Activated T-cell treated with anti-CD3 and anti-CD28 coated beads, Interleukin-2, amount 50 U/mL, for 4 hours (primary cell): ENCODE measurements around the gene KCNA4. TPM values are rescaled to one million over a fixed set of nuclear protein-coding genes. Genes with fewer than 3 reads are reported as not detected.
A peak's percentile ranks its signal among the peaks of the same experiment; 100 is the strongest.
"Not testable (repeated sequence)": the region's sequence is repeated elsewhere in the genome, so short reads cannot be mapped to it uniquely, and the experiment has no call there.

Experiments
- ATAC-seq, 2 donors: fragments of 200-7000 bp; cut with Tn5 transposase; one replicate each; pipeline ENCODE4 v1.10.0; 2021
- DNase-seq: peaks from one replicate; pipeline ENCODE4 v3.0.0-alpha.2; 2020
- H3K27me3 Mint-ChIP-seq: one replicate; pipeline ENCODE4 v1.8.0; 2021; ENCODE audit warnings: low read depth, mixed read lengths
- H3K36me3 Mint-ChIP-seq: one replicate; pipeline ENCODE4 v1.8.0; 2022; ENCODE audit warnings: mixed read lengths; ENCODE audit not compliant: insufficient read depth
- H3K4me1 Mint-ChIP-seq: one replicate; pipeline ENCODE4 v1.8.0; 2021; ENCODE audit warnings: low read depth, mixed read lengths
- H3K4me3 Mint-ChIP-seq: one replicate; pipeline ENCODE4 v1.8.0; 2021; ENCODE audit warnings: mild to moderate bottlenecking, moderate library complexity, mixed read lengths
- H3K9me3 Mint-ChIP-seq: one replicate; pipeline ENCODE4 v1.8.0; 2021; ENCODE audit warnings: mixed read lengths
- total RNA-seq, 3 donors: library from RNA; stranded (reverse); gene quantifications; one replicate each; pipeline ENCODE4 v1.2.1, GENCODE V29; 2021

KCNA4 gene
- total RNA-seq: not detected

- Mint-ChIP-seq H3K4me3 (no peak within 1 kb of the TSS), H3K4me1 (no peaks in the 10 kb centered on the region), H3K9me3 (no peaks in the 10 kb centered on the region), H3K27me3 (peaks cover 23% of the 10 kb centered on the region), H3K36me3 (no peaks in the 10 kb centered on the region)
- ATAC-seq (peak in 1 of 2 donors; percentile 58), DNase-seq (no peak)
Measured at GRCh38 chr11:30016588-30017363, at the start of gene KCNA4. Gene KCNA4 (minus strand): TSS chr11:30017030. CDS start chr11:30012678, 4,352 bp downstream.

GRCh38 chr11:30062103-30062502 is 45.3 kb upstream of the KCNA4 start:
- H3K4me1 Mint-ChIP-seq: no peaks in the 10 kb centered on the region
- no peak overlapping the region for H3K4me3 Mint-ChIP-seq
- DNase-seq (no peak), ATAC-seq (no peak)
- peaks cover 17% of the 10 kb centered on the region for H3K9me3 Mint-ChIP-seq
- no peaks in the 10 kb centered on the region for H3K36me3 Mint-ChIP-seq
- no peaks in the 10 kb centered on the region for H3K27me3 Mint-ChIP-seq

GRCh38 chr11:30059172-30059815 is 42.5 kb upstream of the KCNA4 start:
- no peak for ATAC-seq
- no peak overlapping the region for H3K4me3 Mint-ChIP-seq
- no peaks in the 10 kb centered on the region for H3K4me1 Mint-ChIP-seq
- no peak for DNase-seq
- H3K27me3 Mint-ChIP-seq: no peaks in the 10 kb centered on the region
- H3K36me3 Mint-ChIP-seq: no peaks in the 10 kb centered on the region
- H3K9me3 Mint-ChIP-seq: peaks cover 11% of the 10 kb centered on the region

DNA sequence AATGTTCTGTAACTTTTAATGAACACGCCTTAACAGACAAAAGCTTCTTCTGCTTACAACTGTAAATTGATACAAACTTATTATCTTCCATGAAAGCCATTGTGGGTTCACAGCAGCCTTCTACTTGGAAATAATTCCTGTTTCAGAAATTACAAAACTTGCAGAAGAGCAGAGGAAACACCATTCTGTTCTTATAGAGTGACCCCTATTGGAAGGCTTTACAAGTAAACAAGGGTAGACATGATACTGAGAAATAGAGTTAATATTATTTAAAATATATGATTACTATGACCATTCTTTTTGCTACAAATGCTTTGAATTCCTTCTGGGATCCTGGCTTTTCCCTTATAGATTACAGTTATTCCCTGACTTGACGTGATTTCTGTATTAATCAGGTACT is 32.4 kb upstream of the KCNA4 start:
- no peaks in the 10 kb centered on the region for H3K36me3 Mint-ChIP-seq
- peaks cover 6% of the 10 kb centered on the region for H3K9me3 Mint-ChIP-seq

GRCh38 chr11:30046578-30046945 is 29.7 kb upstream of the KCNA4 start:
- peaks cover 6% of the 10 kb centered on the region for H3K9me3 Mint-ChIP-seq

More for the DNA sequence above, 32.4 kb upstream of the KCNA4 start:
- H3K27me3 Mint-ChIP-seq: no peaks in the 10 kb centered on the region
- no peak overlapping the region for H3K4me3 Mint-ChIP-seq
- no peak for DNase-seq
- no peaks in the 10 kb centered on the region for H3K4me1 Mint-ChIP-seq
- ATAC-seq: no peak

DNA sequence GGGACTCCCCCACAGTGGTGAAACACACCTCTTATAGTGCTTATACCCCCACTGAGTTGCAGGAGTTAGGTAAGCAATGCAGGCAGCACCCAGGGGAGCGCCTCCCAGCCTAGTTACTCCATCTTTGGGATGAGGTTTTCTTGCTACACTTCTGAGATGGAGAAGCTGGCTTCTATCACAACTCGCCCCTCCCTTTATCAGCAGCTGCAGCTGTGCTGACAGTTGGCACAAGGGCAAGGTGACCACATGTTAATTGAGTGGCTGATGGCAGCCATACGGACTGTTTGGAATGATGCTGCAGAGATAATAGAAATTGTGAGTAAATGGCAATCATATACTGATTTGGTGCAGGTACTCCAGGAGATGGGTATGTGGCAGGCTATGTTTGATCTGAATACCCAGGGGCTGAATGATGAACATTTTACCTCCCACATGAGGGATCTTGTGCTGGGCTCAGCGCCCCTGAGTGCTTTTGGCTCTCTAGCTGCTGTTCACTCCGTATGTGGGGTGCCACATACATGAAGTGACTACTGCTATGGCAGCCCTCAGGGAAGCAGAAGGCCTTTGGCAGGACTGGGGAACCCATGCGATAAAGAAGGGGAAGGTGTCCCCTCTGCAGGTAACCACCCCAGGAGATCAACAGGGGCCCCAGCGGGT is 29.2 kb upstream of the KCNA4 start:
- Mint-ChIP-seq H3K36me3 (no peaks in the 10 kb centered on the region), H3K4me1 (no peaks in the 10 kb centered on the region), H3K9me3 (peaks cover 6% of the 10 kb centered on the region), H3K27me3 (no peaks in the 10 kb centered on the region), H3K4me3 (no peak overlapping the region)
- ATAC-seq: no peak
- DNase-seq: no peak

More at GRCh38 chr11:30046578-30046945, 29.7 kb upstream of the KCNA4 start:
- no peak overlapping the region for H3K4me3 Mint-ChIP-seq
- ATAC-seq (no peak), DNase-seq (no peak)
- no peaks in the 10 kb centered on the region for H3K4me1 Mint-ChIP-seq
- H3K27me3 Mint-ChIP-seq: no peaks in the 10 kb centered on the region
- H3K36me3 Mint-ChIP-seq: no peaks in the 10 kb centered on the region

GRCh38 chr11:30045144-30045543 is 28.3 kb upstream of the KCNA4 start:
- Mint-ChIP-seq H3K4me3 (no peak overlapping the region), H3K27me3 (no peaks in the 10 kb centered on the region), H3K36me3 (no peaks in the 10 kb centered on the region), H3K9me3 (peaks cover 6% of the 10 kb centered on the region), H3K4me1 (no peaks in the 10 kb centered on the region)
- ATAC-seq (no peak), DNase-seq (no peak)

DNA sequence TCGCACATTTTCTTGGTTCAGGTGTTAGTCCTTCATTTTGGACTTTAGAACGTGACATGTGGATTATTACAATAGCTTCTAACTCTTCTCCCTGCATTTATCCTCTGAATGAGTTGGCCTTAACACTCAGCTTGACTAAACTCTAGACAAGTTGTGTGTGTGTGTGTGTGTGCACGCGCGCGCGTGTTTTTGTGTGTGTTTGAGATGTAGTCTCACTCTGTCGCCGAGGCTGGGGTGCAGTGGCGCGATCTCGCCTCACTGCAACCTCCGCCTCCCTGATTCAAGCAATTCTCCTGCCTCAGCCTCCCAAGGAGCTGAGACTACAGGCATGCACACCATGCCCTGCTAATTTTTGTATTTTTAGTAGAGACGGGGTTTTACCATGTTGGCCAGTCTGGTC is 24.3 kb upstream of the KCNA4 start:
- no peaks in the 10 kb centered on the region for H3K9me3 Mint-ChIP-seq
- no peak overlapping the region for H3K4me3 Mint-ChIP-seq
- no peaks in the 10 kb centered on the region for H3K4me1 Mint-ChIP-seq
- DNase-seq (no peak), ATAC-seq (no peak)
- H3K27me3 Mint-ChIP-seq: no peaks in the 10 kb centered on the region
- no peaks in the 10 kb centered on the region for H3K36me3 Mint-ChIP-seq

- not testable (repeated sequence) for H3K4me3 Mint-ChIP-seq, DNase-seq, H3K4me1 Mint-ChIP-seq, H3K36me3 Mint-ChIP-seq, ATAC-seq, H3K27me3 Mint-ChIP-seq
- H3K9me3 Mint-ChIP-seq: peaks cover 10% of the 10 kb centered on the region
Measured at GRCh38 chr11:30034746-30035145, 17.9 kb upstream of the KCNA4 start.

GRCh38 chr11:30034166-30034565 is 17.3 kb upstream of the KCNA4 start:
- not testable (repeated sequence) for H3K36me3 Mint-ChIP-seq, H3K4me1 Mint-ChIP-seq, DNase-seq, ATAC-seq, H3K27me3 Mint-ChIP-seq, H3K4me3 Mint-ChIP-seq
- peaks cover 10% of the 10 kb centered on the region for H3K9me3 Mint-ChIP-seq

- Mint-ChIP-seq H3K4me3 (no peak overlapping the region), H3K27me3 (peaks cover 2% of the 10 kb centered on the region), H3K36me3 (no peaks in the 10 kb centered on the region), H3K4me1 (no peaks in the 10 kb centered on the region), H3K9me3 (no peaks in the 10 kb centered on the region)
- DNase-seq: no peak
- ATAC-seq: no peak
Measured at GRCh38 chr11:30025396-30026139, 8.7 kb upstream of the KCNA4 start.

DNA sequence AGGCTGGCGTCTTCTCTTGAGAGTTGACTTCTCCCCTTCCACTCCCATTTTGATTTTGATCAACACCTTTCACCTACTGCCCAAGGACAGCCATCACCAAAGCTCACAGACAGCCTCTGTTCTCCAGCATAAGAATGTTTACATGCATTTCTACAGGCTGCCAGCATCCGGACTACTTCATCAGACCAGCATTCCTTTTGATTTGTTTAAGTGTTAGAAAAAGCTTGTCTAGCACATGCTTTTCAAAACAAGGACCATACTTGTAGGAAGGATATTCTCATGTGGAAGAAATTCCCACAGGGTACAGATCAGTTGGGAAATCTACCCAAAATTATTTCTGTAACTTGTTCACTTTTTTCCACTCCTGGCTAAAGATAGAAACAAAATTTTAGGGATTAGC is 6.2 kb upstream of the KCNA4 start:
- H3K36me3 Mint-ChIP-seq: no peaks in the 10 kb centered on the region

GRCh38 chr11:30019481-30019880 is 2.7 kb upstream of the KCNA4 start:
- H3K4me1 Mint-ChIP-seq: no peaks in the 10 kb centered on the region
- no peak overlapping the region for H3K4me3 Mint-ChIP-seq
- H3K27me3 Mint-ChIP-seq: peaks cover 23% of the 10 kb centered on the region
- H3K9me3 Mint-ChIP-seq: no peaks in the 10 kb centered on the region
- no peaks in the 10 kb centered on the region for H3K36me3 Mint-ChIP-seq
- DNase-seq (no peak), ATAC-seq (no peak)

More for the DNA sequence above, 6.2 kb upstream of the KCNA4 start:
- DNase-seq: no peak
- Mint-ChIP-seq H3K27me3 (peaks cover 14% of the 10 kb centered on the region), H3K4me3 (no peak overlapping the region), H3K9me3 (no peaks in the 10 kb centered on the region), H3K4me1 (no peaks in the 10 kb centered on the region)
- no peak for ATAC-seq

DNA sequence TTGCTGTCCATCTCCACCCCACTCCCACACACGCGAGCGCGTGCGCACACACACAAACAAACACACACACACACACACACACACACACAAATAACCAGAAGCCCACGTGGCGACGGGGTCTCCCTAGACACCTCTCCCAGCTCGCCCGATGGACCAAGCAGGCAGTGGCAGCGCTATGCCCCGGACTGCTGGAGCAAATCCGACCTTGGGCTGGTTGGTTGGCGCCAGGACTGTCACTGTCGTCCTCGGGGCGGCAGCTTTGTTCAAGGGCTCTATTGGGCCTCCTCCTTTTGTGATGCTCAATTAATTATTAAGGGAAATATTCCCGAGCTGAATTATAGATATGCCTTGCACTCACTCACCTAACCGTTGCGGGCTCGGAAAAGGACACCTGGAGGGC is 1.7 kb upstream of the KCNA4 start:
- no peak for DNase-seq
- no peak for ATAC-seq
- Mint-ChIP-seq H3K4me1 (no peaks in the 10 kb centered on the region), H3K27me3 (peaks cover 23% of the 10 kb centered on the region), H3K9me3 (no peaks in the 10 kb centered on the region), H3K4me3 (no peak overlapping the region), H3K36me3 (no peaks in the 10 kb centered on the region)
